Esophagus muscularis mucosa (tissue), 4 donors: ENCODE measurements around the gene HAPSTR1.

Source experiments
- EP300 ChIP-seq: sonication (generic); formaldehyde crosslinking; IDR thresholded peaks from one replicate; pipeline ENCODE4 v1.6.1; 2017; ENCODE audit warnings: antibody characterized with exemption
- POLR2A ChIP-seq: fragments of 450-650 bp; IDR thresholded peaks from one replicate; pipeline ENCODE4 v1.6.1; 2017; ENCODE audit warnings: antibody characterized with exemption, moderate library complexity, mild to moderate bottlenecking, low read depth
- TF ChIP-seq, protein P1 (sequence below), 3 experiments: fragments of 200-600 bp in 2 of 3; fragments of 450-650 bp in 1 of 3; sonication (generic) in 2 of 3; IDR thresholded peaks; one replicate each; pipeline ENCODE4 v1.5.1; 2017 to 2019; ENCODE audit warnings: antibody characterized with exemption in 3 of 3, mild to moderate bottlenecking in 2 of 3, moderate library complexity in 1 of 3

DNA sequence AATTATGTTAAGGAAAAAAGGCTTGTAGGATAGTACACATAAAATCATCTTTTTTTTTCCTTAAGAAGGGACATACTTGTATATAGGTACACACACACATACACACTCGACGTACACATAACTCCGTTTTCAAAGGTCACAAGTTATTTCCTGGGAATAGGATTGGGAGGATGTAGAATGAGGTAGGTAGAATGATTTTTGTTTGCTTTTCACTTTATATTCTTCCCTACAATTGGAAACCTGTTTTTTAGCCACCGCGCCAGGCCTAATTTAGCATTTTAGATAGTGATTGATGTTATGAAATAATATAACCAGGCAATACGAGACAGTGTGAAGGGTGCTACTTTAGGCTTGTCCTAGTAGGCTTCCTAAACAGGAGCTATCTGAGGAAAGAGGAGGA is 1.8 kb upstream of the HAPSTR1 start:
- no peak for TF ChIP-seq POLR2A
- TF ChIP-seq, protein P1, sequence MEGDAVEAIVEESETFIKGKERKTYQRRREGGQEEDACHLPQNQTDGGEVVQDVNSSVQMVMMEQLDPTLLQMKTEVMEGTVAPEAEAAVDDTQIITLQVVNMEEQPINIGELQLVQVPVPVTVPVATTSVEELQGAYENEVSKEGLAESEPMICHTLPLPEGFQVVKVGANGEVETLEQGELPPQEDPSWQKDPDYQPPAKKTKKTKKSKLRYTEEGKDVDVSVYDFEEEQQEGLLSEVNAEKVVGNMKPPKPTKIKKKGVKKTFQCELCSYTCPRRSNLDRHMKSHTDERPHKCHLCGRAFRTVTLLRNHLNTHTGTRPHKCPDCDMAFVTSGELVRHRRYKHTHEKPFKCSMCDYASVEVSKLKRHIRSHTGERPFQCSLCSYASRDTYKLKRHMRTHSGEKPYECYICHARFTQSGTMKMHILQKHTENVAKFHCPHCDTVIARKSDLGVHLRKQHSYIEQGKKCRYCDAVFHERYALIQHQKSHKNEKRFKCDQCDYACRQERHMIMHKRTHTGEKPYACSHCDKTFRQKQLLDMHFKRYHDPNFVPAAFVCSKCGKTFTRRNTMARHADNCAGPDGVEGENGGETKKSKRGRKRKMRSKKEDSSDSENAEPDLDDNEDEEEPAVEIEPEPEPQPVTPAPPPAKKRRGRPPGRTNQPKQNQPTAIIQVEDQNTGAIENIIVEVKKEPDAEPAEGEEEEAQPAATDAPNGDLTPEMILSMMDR (IDR thresholded peaks at IDR 0.05), result no peak
- TF ChIP-seq EP300, result no peak
